ENCODE measurements around the gene MECP2. TPM values are rescaled to one million over a fixed set of nuclear protein-coding genes. Genes with fewer than 3 reads are reported as not detected.

MECP2 gene
- total RNA-seq, 1 donor from 2014 or later, result 43.7 TPM

GRCh38 chrX:154017766-154018517 lies 79.6 kb downstream of the MECP2 start:
- peaks cover 3% of the 10 kb centered on the region for H3K36me3 Mint-ChIP-seq (ENCODE audit: unreplicated experiment)
- H3K4me1 Mint-ChIP-seq (ENCODE audit: unreplicated experiment), result peaks cover 15% of the 10 kb centered on the region
- TF ChIP-seq CTCF (IDR thresholded peaks at IDR 0.05), result no peak
- H3K27ac Mint-ChIP-seq (ENCODE audit: unreplicated experiment), result no peak overlapping the region
- no peak for DNase-seq (ENCODE audit: extremely low spot score, unreplicated experiment)
- peak overlapping the region; percentile 22 for H3K4me3 Mint-ChIP-seq (ENCODE audit: unreplicated experiment)
- no peaks in the 10 kb centered on the region for H3K27me3 Mint-ChIP-seq (ENCODE audit: unreplicated experiment)
- no peaks in the 10 kb centered on the region for H3K9me3 Mint-ChIP-seq (ENCODE audit: unreplicated experiment)

GRCh38 chrX:154016366-154017076 lies 81.0 kb downstream of the MECP2 start:
- peaks cover 15% of the 10 kb centered on the region for H3K4me1 Mint-ChIP-seq (ENCODE audit: unreplicated experiment)
- TF ChIP-seq CTCF (IDR thresholded peaks at IDR 0.05), result no peak
- H3K9me3 Mint-ChIP-seq (ENCODE audit: unreplicated experiment), result no peaks in the 10 kb centered on the region
- DNase-seq (ENCODE audit: extremely low spot score, unreplicated experiment), result no peak
- no peak overlapping the region for H3K4me3 Mint-ChIP-seq (ENCODE audit: unreplicated experiment)
- H3K36me3 Mint-ChIP-seq (ENCODE audit: unreplicated experiment), result peaks cover 3% of the 10 kb centered on the region
- no peaks in the 10 kb centered on the region for H3K27me3 Mint-ChIP-seq (ENCODE audit: unreplicated experiment)
- no peak overlapping the region for H3K27ac Mint-ChIP-seq (ENCODE audit: unreplicated experiment)

GRCh38 chrX:154015581-154016264 lies 81.8 kb downstream of the MECP2 start:
- Mint-ChIP-seq H3K27ac (ENCODE audit: unreplicated experiment) (no peak overlapping the region), H3K4me1 (ENCODE audit: unreplicated experiment) (peaks cover 15% of the 10 kb centered on the region), H3K9me3 (ENCODE audit: unreplicated experiment) (no peaks in the 10 kb centered on the region), H3K4me3 (ENCODE audit: unreplicated experiment) (no peak overlapping the region), H3K36me3 (ENCODE audit: unreplicated experiment) (peaks cover 3% of the 10 kb centered on the region), H3K27me3 (ENCODE audit: unreplicated experiment) (no peaks in the 10 kb centered on the region)
- DNase-seq (ENCODE audit: extremely low spot score, unreplicated experiment), result no peak
- no peak for TF ChIP-seq CTCF (IDR thresholded peaks at IDR 0.05)

- H3K36me3 Mint-ChIP-seq (ENCODE audit: unreplicated experiment), result peaks cover 3% of the 10 kb centered on the region
- no peak overlapping the region for H3K27ac Mint-ChIP-seq (ENCODE audit: unreplicated experiment)
- no peak for TF ChIP-seq CTCF (IDR thresholded peaks at IDR 0.05)
- no peaks in the 10 kb centered on the region for H3K27me3 Mint-ChIP-seq (ENCODE audit: unreplicated experiment)
- H3K9me3 Mint-ChIP-seq (ENCODE audit: unreplicated experiment), result no peaks in the 10 kb centered on the region
- no peak for DNase-seq (ENCODE audit: extremely low spot score, unreplicated experiment)
- no peak overlapping the region for H3K4me3 Mint-ChIP-seq (ENCODE audit: unreplicated experiment)
- H3K4me1 Mint-ChIP-seq (ENCODE audit: unreplicated experiment), result peaks cover 12% of the 10 kb centered on the region
These were observed 82.8 kb downstream of the MECP2 start for GRCh38 chrX:154014429-154015380.
